Measurements from ENCODE around the gene SERPINF2.

DNA sequence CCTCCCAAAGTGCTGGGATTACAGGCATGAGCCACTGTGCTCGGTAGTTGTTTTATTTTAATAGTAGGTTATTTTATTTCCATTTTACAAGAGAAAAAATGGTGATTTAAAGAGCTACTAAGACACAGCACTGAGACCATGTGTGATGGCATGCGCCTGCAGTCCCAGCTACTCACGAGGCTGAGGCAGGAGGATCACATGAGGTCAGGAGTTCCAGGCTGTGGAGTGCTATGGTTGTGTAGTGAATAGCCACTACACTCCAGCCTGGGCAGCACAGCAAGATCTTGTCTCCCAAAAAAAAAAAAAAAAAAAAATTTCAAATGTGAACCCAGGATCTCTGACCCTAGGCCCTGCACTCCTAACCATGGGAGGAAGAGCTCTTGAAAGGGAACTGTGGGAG lies 22.9 kb downstream of the SERPINF2 start:
- TF ChIP-seq POLR2A (IDR thresholded peaks at IDR 0.05): no peak
- TF ChIP-seq, protein P1, sequence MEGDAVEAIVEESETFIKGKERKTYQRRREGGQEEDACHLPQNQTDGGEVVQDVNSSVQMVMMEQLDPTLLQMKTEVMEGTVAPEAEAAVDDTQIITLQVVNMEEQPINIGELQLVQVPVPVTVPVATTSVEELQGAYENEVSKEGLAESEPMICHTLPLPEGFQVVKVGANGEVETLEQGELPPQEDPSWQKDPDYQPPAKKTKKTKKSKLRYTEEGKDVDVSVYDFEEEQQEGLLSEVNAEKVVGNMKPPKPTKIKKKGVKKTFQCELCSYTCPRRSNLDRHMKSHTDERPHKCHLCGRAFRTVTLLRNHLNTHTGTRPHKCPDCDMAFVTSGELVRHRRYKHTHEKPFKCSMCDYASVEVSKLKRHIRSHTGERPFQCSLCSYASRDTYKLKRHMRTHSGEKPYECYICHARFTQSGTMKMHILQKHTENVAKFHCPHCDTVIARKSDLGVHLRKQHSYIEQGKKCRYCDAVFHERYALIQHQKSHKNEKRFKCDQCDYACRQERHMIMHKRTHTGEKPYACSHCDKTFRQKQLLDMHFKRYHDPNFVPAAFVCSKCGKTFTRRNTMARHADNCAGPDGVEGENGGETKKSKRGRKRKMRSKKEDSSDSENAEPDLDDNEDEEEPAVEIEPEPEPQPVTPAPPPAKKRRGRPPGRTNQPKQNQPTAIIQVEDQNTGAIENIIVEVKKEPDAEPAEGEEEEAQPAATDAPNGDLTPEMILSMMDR (IDR thresholded peaks at IDR 0.05 in 8 of 11, conservative IDR thresholded peaks at IDR 0.05 in 3 of 11): no peak

Data from spleen (tissue), 7 donors.